Stimulated activated CD4-positive, alpha-beta T cell treated with anti-CD3 and anti-CD28 coated beads, Interleukin-15, amount 100 ng/mL, for 24 hours (primary cell): ENCODE data around the gene KLRD1.
"Not testable (repeated sequence)": the region's sequence is repeated elsewhere in the genome, so short reads cannot be mapped to it uniquely, and the experiment has no call there.

Experiments
- DNase-seq: peaks from one replicate; pipeline ENCODE4 v3.0.0-alpha.2; 2020

The KLRD1 gene

GRCh38 chr12:10339053-10339840, 31.6 kb downstream of the KLRD1 start:
- DNase-seq, result no peak

DNA sequence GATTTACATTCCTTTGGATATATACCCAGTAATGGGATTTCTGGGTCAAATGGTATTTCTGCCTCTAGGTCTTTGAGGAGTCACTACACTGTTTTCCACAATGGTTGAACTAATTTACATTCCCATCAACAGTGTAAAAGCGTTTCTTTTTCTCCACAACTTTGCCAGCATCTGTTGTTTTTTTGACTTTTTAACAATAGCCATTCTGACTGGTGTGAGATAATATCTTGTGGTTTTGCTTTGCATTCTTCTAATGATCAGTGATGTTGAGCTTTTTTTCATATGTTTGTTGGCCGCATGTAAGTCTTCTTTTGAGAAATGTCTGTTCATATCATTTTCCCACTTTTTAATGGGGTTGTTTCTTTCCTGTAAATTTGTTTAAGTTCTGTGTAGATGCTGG, 33.3 kb downstream of the KLRD1 start:
- DNase-seq, result not testable (repeated sequence)

GRCh38 chr12:10341892-10342509, 34.3 kb downstream of the KLRD1 start:
- DNase-seq, result no peak

DNA sequence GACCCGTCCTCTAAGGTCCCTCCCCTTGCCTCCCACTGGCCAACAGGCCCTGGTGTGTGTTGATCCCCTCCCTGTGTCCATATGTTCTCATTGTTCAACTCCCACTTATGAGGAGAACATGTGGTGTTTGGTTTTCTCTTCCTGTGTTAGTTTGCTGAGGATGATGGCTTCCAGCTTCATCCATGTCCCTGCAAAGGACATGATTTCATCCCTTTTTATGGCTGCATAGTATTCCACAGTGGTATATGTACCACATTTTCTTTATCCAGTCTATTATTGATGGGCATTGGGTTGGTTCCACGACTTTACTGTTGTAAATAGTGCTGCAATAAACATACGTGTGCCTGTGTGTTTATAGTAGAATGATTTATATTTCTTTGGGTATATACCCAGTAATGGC, 43.8 kb downstream of the KLRD1 start:
- DNase-seq, result not testable (repeated sequence)

DNA sequence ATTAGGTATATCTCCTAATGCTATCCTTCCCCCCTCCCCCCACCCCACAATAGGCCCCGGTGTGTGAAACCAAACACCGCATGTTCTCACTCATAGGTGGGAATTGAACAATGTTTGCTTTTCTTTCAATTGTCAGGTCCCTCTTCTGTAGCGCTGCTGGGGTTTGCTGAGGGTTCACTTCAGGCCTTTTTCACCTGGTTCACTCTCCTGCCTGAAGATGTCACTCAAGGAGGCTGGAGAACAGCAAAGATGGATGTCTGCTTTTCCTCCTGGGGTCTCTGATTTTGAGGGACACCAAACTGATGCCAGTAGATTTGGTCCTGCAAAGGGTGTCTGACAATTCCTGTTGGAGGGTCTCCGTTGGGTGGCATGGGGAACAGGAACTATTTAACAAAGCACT, 46.4 kb downstream of the KLRD1 start:
- no peak for DNase-seq

DNA sequence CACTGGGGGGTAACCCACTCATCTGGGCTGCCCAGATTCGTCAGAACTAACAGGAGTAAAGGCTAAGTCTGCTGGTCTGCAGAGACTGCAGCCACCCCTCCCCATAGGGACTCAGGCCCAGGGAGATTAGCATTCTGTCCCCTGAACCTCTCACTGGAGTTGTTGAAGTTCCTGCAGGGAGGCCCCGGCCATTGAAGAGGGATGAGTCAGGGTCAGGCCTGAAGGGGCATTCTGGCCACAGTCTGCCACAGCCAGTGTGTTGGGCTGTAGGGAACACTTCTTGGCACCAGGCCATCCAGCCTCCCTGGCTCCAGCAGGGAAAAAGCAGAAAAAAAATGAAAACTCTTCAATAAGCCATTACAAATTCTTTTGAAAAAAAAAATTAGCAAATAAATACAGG, 46.8 kb downstream of the KLRD1 start:
- DNase-seq, result no peak

DNA sequence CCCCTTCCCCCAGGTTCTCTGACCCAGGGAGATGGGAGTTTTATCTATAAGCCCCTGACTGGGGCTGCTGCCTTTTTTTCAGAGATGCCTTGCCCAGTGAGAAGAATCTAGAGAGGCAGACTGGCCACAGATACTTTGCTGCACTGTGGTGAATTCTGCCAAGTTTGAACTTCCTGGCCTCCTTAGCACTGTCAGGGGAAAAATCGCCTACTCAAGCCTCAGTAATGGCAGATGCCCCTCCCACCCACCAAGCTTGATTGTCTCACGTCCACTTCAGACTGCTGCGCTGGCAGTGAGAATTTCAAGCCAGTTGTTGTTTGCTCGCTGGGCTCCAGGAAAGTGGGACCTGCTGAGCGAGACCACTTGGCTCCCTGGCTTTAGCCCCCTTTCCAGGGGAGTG, 50.5 kb downstream of the KLRD1 start:
- no peak for DNase-seq

DNA sequence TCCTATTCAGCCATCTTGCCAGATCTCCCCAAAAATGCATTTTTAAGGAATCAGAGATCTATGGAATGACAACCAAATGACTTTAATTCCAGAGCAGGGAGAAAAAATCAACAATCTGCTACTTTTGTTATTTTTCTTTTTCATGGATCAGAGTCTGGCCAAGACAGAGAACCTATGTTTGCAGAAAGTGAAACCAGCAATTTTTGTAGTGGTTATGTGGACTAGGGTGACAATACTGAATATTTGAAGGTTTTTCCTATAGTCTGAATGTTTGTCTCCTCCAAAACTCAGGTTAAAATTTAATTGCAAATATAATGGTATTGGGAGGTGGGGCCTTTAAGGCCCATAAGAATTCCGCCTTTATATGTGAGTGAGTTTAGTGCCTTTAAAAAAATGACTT, 51.3 kb downstream of the KLRD1 start:
- DNase-seq, result no peak

DNA sequence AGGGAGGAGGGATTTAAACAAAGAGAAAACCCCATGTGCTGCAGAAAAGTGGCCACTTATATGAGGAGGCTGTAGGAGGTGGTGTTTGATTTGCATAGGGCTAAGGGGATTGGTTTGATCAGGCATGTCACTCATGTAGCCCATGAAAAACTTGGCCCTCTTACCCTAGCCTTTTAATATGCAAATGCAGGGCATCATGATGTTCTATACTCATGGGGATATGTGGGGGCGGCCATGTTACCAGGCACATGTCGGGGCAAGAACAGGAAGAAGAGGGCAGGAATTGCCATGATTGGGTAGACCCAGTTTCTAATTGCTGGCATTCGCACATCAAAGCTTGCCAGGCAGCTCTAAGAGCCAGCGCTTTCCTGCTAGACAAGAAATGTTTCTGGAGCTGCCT, 53.4 kb downstream of the KLRD1 start:
- no peak for DNase-seq

GRCh38 chr12:10361622-10362021, 54.0 kb downstream of the KLRD1 start:
- no peak for DNase-seq

GRCh38 chr12:10362325-10362724, 54.7 kb downstream of the KLRD1 start:
- DNase-seq, result no peak

GRCh38 chr12:10362828-10363657, 55.4 kb downstream of the KLRD1 start:
- no peak for DNase-seq

DNA sequence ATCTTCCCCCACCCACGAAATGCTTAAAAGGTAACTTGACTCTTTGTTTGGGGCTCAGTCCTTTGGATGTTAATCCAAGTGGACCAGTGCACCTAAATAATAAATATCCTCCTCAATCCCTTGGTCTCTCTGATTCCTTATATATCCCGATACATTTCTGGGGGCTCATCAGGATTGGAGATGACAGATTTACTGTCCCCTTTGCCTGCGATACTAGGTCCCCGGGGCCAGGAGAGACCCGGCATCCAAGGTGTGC, 55.9 kb downstream of the KLRD1 start:
- DNase-seq, result no peak

- DNase-seq, result peak; percentile 41
Measured at GRCh38 chr12:10363914-10364814, 56.5 kb downstream of the KLRD1 start.

- DNase-seq, result peak; percentile 61
Measured at GRCh38 chr12:10364815-10365622, 57.3 kb downstream of the KLRD1 start.

- DNase-seq, result no peak
Measured at GRCh38 chr12:10365696-10366405, 58.2 kb downstream of the KLRD1 start.

- no peak for DNase-seq
Measured at GRCh38 chr12:10366875-10367274, 59.2 kb downstream of the KLRD1 start.

GRCh38 chr12:10367714-10368113, 60.0 kb downstream of the KLRD1 start:
- not testable (repeated sequence) for DNase-seq

DNA sequence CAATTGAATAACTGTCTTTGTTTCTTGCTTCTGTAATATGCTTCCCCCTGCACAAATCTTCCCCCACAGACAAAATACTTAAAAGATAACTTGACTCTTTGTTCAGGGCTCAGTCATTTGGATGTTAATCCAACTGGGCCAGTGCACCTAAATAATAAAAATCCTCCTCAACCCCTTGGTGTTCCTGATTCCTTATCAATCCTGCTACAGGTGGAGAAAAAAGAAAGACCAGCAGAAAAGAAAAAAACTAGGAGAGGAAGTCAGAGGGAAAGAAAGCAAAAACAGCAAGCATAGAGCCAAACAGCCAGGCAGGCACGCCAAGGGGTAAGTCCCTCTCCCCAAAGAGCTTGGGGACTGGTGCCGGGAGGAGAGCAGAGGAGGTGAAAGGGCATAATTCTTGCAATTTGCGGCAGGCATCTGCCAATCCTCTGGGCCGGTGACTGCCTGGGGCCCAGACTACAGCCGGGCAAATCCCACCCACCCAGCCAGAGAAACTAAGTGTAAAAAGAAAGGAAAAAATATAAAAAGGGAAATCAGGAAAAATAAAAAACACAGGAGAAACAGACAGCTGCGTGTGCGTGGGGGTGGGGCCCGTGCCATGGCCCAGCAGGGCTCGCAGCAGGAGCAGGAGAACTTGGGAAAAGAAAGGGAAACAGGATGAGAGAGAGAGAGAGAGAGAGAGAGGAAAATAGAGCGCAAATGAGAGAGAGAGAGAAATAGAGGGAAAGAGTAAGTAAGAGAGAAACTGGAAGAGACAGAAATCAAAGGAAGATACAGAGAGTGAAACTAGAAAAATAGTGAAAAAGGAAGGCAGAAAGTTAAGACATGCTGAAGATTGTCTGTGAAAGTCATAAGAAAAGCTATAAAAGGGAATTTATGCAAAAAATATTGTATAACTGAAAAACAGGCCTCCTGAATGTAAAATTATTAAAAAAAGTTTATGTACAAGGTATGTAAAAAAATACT, 60.8 kb downstream of the KLRD1 start:
- DNase-seq, result no peak
